HAP-1 (cell line): ENCODE results near the gene PPFIA1.
"Not testable (repeated sequence)": the region's sequence is repeated elsewhere in the genome, so short reads cannot be mapped to it uniquely, and the experiment has no call there.

Experiments
- DNase-seq, 2 experiments: peaks; one replicate each; pipeline ENCODE4 v3.0.0-alpha.2; 2016 to 2020; ENCODE audit warnings: low spot score in 2 of 2
- H3K27me3 ChIP-seq: fragments of 250-450 bp; sonication (Bioruptor Pico); 2 replicates; pipeline ENCODE4 v1.5.1; 2020; ENCODE audit warnings: low read depth, mild to moderate bottlenecking, moderate library complexity
- H3K36me3 ChIP-seq: fragments of 250-450 bp; sonication (Bioruptor Pico); replicated peaks from 2 replicates; pipeline ENCODE4 v1.5.1; 2020; ENCODE audit warnings: mild to moderate bottlenecking
- H3K4me1 ChIP-seq: fragments of 250-450 bp; sonication (Bioruptor Pico); 2 replicates; pipeline ENCODE4 v1.5.1; 2020; ENCODE audit warnings: mild to moderate bottlenecking
- H3K4me3 ChIP-seq: fragments of 250-450 bp; sonication (Bioruptor Pico); 2 replicates; pipeline ENCODE4 v1.5.1; 2020; ENCODE audit warnings: mild to moderate bottlenecking, moderate library complexity
- H3K9me3 ChIP-seq: fragments of 250-450 bp; sonication (Bioruptor Pico); 2 replicates; pipeline ENCODE4 v1.5.1; 2020; ENCODE audit warnings: mild to moderate bottlenecking, moderate library complexity
- in situ Hi-C: fragments of 300-500 bp; cut with MboI; formaldehyde crosslinking; loops from 3 replicates; pipeline ENCODE4 v1.14.3; 2020; ENCODE audit warnings: low sequenced_read_pairs, inconsistent platforms, mixed read lengths

Gene PPFIA1

DNA sequence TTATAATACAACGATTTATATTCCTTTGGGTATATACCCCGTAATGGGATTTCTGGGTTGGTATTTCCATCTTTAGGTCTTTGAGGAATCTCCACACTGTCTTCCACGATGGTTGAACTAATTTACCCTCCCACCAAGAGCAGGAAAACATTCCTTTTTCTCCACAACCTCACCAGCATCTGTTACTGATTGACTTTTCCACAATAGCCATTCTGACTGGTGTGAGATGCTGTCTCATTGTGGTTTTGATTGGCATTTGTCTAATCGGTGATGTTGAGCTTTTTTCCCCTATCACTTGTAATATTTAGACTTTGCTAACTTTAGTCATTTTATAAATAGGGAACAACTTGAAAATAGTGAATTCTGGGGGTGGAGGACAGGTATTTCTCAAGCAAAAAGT is 58.1 kb downstream of the PPFIA1 start:
- Histone ChIP-seq H3K4me1 (no peaks in the 10 kb centered on the region), H3K4me3 (no peak overlapping the region), H3K36me3 (peaks cover 68% of the 10 kb centered on the region), H3K27me3 (no peaks in the 10 kb centered on the region), H3K9me3 (no peaks in the 10 kb centered on the region)
- in situ Hi-C loops = no loop called here
- no peak for DNase-seq

DNA sequence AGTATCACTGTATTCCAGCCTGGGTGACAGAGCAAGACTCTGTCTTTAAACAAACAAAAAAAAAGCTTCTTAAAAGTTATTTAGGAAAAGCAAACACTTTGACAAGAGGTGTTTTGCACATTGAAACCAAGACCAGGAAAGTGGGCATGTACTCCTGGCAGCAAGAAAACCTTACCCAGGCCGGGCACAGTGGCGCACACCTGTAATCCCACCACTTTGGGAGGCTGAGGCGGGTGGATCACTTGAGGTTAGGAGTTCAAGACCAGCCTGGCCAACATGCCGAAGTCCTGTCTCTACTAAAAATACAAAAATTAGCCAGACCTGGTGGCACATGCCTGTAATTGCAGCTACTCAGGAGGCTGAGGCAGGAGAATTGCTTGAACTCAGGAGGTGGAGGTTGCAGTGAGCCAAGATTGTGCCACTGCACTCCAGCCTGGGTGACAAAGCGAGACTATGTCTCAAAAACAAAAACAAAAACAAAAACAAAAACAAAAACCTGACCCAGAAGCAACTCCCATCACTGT is 60.9 kb downstream of the PPFIA1 start:
- DNase-seq, H3K27me3 ChIP-seq, H3K9me3 ChIP-seq, in situ Hi-C loops, H3K4me3 ChIP-seq, H3K4me1 ChIP-seq: not testable (repeated sequence)
- peaks cover 67% of the 10 kb centered on the region for H3K36me3 ChIP-seq

DNA sequence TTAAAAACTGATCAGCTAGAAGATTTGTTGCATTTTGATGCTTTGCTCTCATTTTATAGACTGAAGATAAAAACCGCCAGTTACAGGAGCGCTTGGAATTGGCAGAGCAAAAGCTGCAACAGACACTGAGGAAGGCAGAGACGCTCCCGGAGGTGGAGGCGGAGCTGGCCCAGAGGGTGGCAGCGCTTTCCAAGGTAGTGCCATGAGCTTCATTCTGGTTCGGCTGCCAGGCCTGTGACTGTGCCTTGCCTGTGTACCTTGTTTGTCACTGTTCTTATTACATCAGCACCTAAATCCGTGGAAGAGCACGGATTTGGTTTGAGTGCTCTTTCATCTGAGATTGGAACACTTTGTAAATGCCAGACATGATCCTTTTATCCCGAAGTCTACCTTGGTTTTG is 61.4 kb downstream of the PPFIA1 start:
- H3K27me3 ChIP-seq = no peaks in the 10 kb centered on the region
- in situ Hi-C loops = no loop called here
- H3K4me3 ChIP-seq = no peak overlapping the region
- H3K4me1 ChIP-seq = no peaks in the 10 kb centered on the region
- H3K36me3 ChIP-seq = peaks cover 66% of the 10 kb centered on the region
- no peaks in the 10 kb centered on the region for H3K9me3 ChIP-seq
- DNase-seq = no peak

DNA sequence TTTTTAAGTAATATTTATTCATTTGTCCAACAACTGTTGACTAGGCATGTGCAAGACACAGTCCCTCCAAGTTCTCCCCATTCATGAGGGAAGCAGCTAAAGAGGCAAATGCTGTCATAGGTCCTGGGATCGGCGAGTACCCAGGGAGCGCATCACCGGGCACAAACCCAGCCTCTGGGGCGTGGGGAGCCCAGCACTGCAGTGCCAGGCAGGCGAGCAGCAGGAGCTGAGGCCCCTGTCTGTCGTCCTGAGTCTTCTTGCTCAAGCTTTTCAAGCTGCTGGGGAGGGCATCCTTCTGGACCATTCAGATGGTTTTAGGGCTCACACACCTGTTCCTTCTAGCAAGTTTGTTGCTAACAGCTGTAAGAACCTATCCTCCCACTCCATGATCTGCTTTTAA is 62.1 kb downstream of the PPFIA1 start:
- H3K9me3 ChIP-seq = no peaks in the 10 kb centered on the region
- no peaks in the 10 kb centered on the region for H3K27me3 ChIP-seq
- no peak overlapping the region for H3K4me3 ChIP-seq
- in situ Hi-C loops = no loop called here
- H3K4me1 ChIP-seq = no peaks in the 10 kb centered on the region
- no peak for DNase-seq
- peaks cover 67% of the 10 kb centered on the region for H3K36me3 ChIP-seq

DNA sequence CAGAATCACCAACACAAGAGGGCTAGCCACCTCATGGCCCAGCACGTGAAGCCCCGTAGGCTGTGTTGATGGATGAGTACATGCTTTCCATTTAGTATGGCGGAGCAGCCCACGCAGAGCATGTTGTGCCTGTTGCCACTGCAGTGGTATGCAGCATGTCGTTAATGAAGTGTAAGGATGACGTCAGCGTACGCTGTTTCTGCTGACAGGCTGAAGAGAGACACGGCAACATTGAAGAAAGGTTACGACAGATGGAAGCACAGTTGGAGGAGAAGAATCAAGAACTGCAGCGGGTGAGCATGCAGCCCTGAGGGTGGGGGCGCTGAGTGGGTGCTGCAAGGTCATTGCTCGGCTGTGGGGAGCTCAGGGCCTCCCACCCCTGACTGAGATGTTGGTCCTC is 62.8 kb downstream of the PPFIA1 start:
- Histone ChIP-seq H3K4me1 (no peaks in the 10 kb centered on the region), H3K9me3 (no peaks in the 10 kb centered on the region), H3K27me3 (no peaks in the 10 kb centered on the region), H3K4me3 (no peak overlapping the region), H3K36me3 (peaks cover 68% of the 10 kb centered on the region)
- in situ Hi-C loops = no loop called here
- DNase-seq = no peak

DNA sequence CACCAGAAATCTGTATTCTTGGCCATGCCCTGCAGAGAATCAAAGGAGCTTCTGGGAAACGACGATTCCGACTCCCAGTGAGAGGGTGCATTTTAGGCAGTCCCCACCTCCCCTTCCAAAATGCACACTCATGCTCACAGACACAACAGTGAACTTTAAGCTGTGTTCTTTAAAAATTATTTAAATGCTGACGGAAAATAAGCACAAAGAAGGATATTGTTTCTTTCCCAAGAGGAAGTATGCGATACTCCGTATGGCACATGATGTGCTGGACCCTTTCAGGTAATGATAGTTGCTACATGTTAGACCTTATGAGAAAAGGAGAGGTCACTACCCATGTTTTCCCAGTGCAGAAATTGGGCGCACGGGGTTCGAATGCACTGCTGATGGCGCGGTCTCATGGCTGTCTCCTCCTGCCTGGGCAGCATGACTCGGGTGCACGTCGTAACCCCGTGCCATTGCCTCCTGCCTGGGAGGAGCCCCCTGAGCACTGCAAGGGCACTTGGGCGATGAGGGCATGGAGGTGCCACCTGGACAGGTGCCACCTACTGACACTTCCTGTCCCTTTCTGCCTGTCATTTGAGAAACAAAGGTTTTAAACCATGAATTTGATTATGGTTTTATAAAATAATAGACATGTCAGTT is 64.0 kb downstream of the PPFIA1 start:
- Histone ChIP-seq H3K4me3 (no peak overlapping the region), H3K27me3 (no peaks in the 10 kb centered on the region), H3K9me3 (no peaks in the 10 kb centered on the region), H3K36me3 (peaks cover 71% of the 10 kb centered on the region), H3K4me1 (no peaks in the 10 kb centered on the region)
- in situ Hi-C loops = no loop called here
- DNase-seq = no peak

DNA sequence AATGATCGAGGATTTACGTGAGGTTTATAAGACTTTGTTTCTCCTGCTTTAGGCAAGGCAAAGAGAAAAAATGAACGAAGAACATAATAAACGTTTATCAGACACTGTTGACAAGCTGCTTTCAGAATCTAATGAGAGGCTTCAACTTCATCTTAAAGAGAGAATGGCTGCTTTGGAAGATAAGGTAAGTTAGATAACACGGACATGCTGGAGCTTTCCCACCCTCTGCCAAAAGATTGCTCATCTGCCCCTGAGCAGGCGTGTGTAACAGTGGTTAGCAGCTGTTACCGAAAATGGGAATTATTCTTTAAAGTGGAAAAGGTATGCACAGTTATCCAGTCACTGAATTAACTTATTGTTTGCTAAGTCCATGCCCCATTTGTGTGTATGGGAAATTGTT is 65.0 kb downstream of the PPFIA1 start:
- in situ Hi-C loops = no loop called here
- no peak for DNase-seq
- Histone ChIP-seq H3K9me3 (no peaks in the 10 kb centered on the region), H3K4me1 (no peaks in the 10 kb centered on the region), H3K36me3 (peaks cover 68% of the 10 kb centered on the region), H3K4me3 (no peak overlapping the region), H3K27me3 (no peaks in the 10 kb centered on the region)

DNA sequence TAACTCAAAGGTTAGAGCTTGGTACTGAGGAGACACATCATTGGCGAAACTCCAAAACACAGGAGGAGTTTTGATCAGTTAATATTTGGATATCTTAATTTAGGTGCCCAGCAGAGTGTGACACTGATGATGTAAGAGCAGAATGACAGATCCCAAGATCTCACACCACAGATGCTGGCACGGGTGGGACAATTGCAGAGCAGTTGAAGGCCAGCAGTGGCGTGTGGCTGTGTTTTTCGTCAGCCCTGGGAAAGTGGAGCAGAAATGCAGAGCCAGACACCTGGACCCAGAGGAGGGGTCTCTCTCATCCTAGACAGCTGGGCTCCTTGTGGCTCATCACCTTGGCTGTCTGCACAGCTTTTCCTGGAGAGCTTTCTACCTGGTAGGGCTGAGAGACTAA is 68.1 kb downstream of the PPFIA1 start:
- H3K36me3 ChIP-seq = peaks cover 61% of the 10 kb centered on the region
- H3K27me3 ChIP-seq = no peaks in the 10 kb centered on the region

DNA sequence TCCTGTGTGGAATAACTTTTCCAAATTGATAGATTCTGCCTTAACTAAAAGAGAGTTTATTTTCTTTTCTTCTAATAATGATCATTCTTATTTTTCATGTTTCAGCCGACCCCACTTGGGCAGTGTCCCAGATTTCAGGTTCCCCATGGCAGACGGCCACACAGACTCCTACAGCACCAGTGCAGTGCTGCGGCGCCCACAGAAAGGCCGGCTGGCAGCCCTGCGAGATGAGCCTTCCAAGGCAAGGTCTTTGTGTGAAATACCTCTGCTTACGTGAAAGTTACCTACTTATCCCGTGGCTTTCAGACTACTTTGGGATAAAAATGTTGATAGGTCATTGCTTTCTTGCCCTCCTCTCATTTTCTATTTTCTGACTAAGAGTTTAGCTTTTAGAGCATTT is 68.6 kb downstream of the PPFIA1 start:
- Histone ChIP-seq H3K9me3 (no peaks in the 10 kb centered on the region), H3K4me1 (no peaks in the 10 kb centered on the region), H3K4me3 (no peak overlapping the region), H3K27me3 (no peaks in the 10 kb centered on the region), H3K36me3 (peaks cover 61% of the 10 kb centered on the region)
- in situ Hi-C loops = no loop called here
- no peak for DNase-seq

More for the DNA sequence above, 68.1 kb downstream of the PPFIA1 start:
- Histone ChIP-seq H3K9me3 (no peaks in the 10 kb centered on the region), H3K4me3 (no peak overlapping the region), H3K4me1 (no peaks in the 10 kb centered on the region)
- DNase-seq = no peak
- in situ Hi-C loops = no loop called here

DNA sequence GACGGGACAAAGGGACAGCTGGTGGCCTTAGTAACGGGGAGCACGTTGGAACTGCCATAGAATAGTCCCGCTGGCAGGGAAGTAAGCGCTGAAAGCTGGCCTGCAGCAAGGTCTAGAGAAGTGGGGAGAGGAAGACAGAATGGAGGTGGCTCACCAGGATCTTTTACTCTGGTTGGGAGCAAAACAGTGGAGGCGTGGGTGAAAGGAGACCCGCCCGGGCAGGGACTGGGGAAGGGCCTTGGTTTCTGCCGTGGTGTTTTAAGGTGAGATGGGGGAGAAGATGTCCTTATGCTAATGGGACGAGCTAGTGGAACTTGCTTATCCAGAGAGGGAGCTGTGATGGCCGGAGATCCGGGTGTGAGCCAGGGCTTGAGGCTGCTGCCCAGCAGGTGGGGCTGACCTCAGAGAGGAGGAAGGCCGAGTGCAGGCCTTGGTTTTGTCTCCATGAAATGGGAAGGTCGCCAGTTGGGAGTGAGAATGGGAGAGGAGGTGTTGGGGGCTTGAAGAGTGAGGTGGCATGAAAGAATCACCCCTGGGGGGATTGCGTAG is 71.5 kb downstream of the PPFIA1 start:
- Histone ChIP-seq H3K4me1 (no peaks in the 10 kb centered on the region), H3K4me3 (no peak overlapping the region), H3K27me3 (no peaks in the 10 kb centered on the region), H3K9me3 (no peaks in the 10 kb centered on the region), H3K36me3 (peaks cover 54% of the 10 kb centered on the region)
- in situ Hi-C loops = no loop called here
- DNase-seq = no peak

DNA sequence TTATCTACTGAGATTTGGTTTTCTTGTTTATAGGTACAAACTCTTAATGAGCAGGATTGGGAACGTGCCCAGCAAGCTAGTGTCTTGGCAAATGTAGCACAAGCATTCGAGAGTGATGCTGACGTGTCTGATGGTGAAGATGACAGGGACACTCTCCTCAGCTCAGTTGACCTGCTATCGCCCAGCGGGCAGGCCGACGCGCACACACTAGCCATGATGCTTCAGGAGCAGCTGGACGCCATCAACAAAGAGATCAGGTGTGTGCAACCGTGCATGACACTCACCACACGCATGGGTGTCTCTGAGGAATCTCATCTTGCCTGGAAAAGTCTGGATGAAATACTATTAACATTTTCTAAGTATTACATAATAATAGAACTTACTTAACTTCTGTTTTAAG is 73.1 kb downstream of the PPFIA1 start:
- no peak for DNase-seq
- peaks cover 45% of the 10 kb centered on the region for H3K36me3 ChIP-seq
- H3K27me3 ChIP-seq = no peaks in the 10 kb centered on the region
- in situ Hi-C loops = no loop called here
- H3K9me3 ChIP-seq = no peaks in the 10 kb centered on the region
- H3K4me3 ChIP-seq = no peak overlapping the region
- H3K4me1 ChIP-seq = no peaks in the 10 kb centered on the region

DNA sequence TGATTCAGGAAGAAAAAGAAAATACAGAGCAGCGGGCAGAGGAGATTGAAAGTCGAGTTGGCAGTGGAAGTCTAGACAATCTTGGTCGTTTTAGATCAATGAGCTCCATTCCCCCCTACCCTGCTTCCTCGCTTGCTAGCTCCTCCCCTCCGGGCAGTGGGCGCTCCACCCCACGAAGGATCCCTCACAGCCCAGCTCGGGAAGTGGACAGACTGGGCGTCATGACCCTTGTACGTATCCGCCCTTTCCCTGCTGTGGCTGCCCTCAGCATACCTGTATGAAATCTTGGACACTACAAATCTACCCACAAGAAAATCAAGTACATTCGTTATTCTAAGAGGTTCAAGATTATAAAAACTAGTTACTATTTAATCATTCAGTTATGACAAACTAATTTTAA is 77.7 kb downstream of the PPFIA1 start:
- Histone ChIP-seq H3K27me3 (no peaks in the 10 kb centered on the region), H3K4me3 (no peak overlapping the region), H3K4me1 (no peaks in the 10 kb centered on the region), H3K9me3 (no peaks in the 10 kb centered on the region), H3K36me3 (peaks cover 33% of the 10 kb centered on the region)
- in situ Hi-C loops = no loop called here
- DNase-seq = no peak

DNA sequence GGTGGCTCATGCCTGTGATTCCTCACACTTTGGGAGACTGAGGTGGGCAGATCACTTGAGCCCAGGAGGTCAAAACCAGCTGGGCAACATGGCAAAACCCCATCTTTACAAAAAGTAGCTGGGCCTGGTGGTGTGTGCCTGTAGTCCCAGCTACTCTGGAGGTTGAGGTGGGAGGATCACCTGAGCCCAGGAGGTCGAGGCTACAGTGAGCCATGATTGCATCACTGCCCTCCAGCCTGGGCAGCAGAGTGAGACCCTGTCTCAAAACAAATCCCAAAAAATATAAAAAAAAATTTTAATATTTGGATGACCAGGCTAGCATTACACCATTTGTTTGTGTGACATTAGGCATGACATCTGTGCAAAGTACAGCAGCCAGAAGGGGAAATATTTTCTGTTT is 78.1 kb downstream of the PPFIA1 start:
- in situ Hi-C loops = no loop called here
- peaks cover 29% of the 10 kb centered on the region for H3K36me3 ChIP-seq
- no peak for DNase-seq
- H3K4me1 ChIP-seq = no peaks in the 10 kb centered on the region
- no peaks in the 10 kb centered on the region for H3K27me3 ChIP-seq
- no peak overlapping the region for H3K4me3 ChIP-seq
- H3K9me3 ChIP-seq = no peaks in the 10 kb centered on the region

DNA sequence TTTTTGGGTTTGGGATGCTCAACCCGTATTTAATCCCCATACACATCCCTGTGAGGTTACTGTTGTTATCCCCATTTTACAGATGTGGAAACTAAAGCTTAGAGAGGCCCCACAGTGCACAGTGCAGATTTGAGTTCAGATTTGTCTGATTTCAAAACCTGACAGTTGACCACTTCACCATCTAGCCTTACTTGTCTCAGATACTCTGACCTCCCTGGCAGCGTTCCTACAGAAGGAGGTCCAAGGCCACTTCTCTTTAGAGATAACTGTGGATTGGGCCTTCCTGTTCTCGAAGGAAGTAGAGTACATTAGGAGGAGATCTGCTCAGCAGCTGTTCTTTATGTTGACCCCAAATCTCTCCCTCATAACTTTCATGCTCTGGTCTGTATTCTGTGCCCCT is 81.2 kb downstream of the PPFIA1 start:
- in situ Hi-C loops = no loop called here
- H3K27me3 ChIP-seq = no peaks in the 10 kb centered on the region
- peaks cover 40% of the 10 kb centered on the region for H3K36me3 ChIP-seq

DNA sequence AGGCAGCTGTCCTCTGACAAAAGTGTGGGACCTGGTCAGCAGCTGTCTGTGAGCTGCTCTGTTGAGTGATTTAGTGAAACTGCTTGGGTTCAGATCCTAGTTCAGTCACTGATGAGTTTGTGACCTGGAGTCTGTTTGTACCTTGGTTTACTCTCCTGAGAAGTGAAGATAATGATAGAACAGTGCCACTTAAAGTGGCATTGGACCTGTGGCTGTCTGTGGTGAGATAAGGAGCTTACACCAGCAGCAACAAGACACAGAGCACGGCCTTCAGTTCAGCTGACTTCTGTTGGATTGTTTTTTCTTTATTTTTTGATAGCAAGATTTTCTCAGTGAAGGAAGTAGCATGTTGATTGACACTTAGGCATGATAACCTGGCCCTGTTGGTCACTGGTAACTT is 81.6 kb downstream of the PPFIA1 start:
- DNase-seq = no peak
- Histone ChIP-seq H3K4me3 (no peak overlapping the region), H3K36me3 (peaks cover 44% of the 10 kb centered on the region), H3K4me1 (no peaks in the 10 kb centered on the region), H3K27me3 (no peaks in the 10 kb centered on the region), H3K9me3 (no peaks in the 10 kb centered on the region)
- in situ Hi-C loops = no loop called here

More for the DNA sequence above, 81.2 kb downstream of the PPFIA1 start:
- DNase-seq = no peak
- Histone ChIP-seq H3K9me3 (no peaks in the 10 kb centered on the region), H3K4me1 (no peaks in the 10 kb centered on the region), H3K4me3 (no peak overlapping the region)
